HEK293 (cell line): ENCODE measurements around the gene ZSWIM6.

Experiments
- BCL11A ChIP-seq: fragments of 450-650 bp; formaldehyde crosslinking; IDR thresholded peaks from 2 replicates; pipeline ENCODE4 v1.5.1; 2016; ENCODE audit warnings: low read depth, missing biosample characterization, missing genetic modification characterization
- EGR2 ChIP-seq: fragments of 450-650 bp; formaldehyde crosslinking; IDR thresholded peaks from 2 replicates; pipeline ENCODE4 v1.5.1; 2016; ENCODE audit warnings: low read depth, missing biosample characterization, missing genetic modification characterization
- MZF1 ChIP-seq: fragments of 450-650 bp; formaldehyde crosslinking; IDR thresholded peaks from 2 replicates; pipeline ENCODE4 v1.5.1; 2017; ENCODE audit warnings: missing biosample characterization, missing genetic modification characterization, borderline replicate concordance
- RBAK ChIP-seq: fragments of 450-650 bp; formaldehyde crosslinking; IDR thresholded peaks from 2 replicates; pipeline ENCODE4 v1.5.1; 2016; ENCODE audit warnings: missing biosample characterization, missing genetic modification characterization
- SETDB1 ChIP-seq: IDR thresholded peaks from one replicate; pipeline ENCODE4 v1.6.1; 2017; ENCODE audit warnings: mild to moderate bottlenecking, low read length, moderate library complexity, mixed read lengths; ENCODE audit not compliant: insufficient read length
- SP2 ChIP-seq: fragments of 450-650 bp; formaldehyde crosslinking; IDR thresholded peaks from 2 replicates; pipeline ENCODE4 v1.5.1; 2016; ENCODE audit warnings: missing biosample characterization, missing genetic modification characterization
- ZIC2 ChIP-seq: fragments of 450-650 bp; formaldehyde crosslinking; IDR thresholded peaks from 2 replicates; pipeline ENCODE4 v1.5.1; 2016; ENCODE audit warnings: missing biosample characterization, missing genetic modification characterization
- ZNF169 ChIP-seq: fragments of 450-650 bp; formaldehyde crosslinking; IDR thresholded peaks from 2 replicates; pipeline ENCODE4 v1.5.1; 2016; ENCODE audit warnings: missing biosample characterization, missing genetic modification characterization
- ZNF175 ChIP-seq: fragments of 450-650 bp; formaldehyde crosslinking; IDR thresholded peaks from 2 replicates; pipeline ENCODE4 v1.5.1; 2016; ENCODE audit warnings: missing biosample characterization, missing genetic modification characterization
- ZNF2 ChIP-seq: fragments of 450-650 bp; formaldehyde crosslinking; IDR thresholded peaks from 2 replicates; pipeline ENCODE4 v1.5.1; 2016; ENCODE audit warnings: missing biosample characterization, missing genetic modification characterization
- ZNF37A ChIP-seq: fragments of 450-650 bp; IDR thresholded peaks from 2 replicates; pipeline ENCODE4 v1.5.1; 2018; ENCODE audit warnings: missing biosample characterization, missing genetic modification characterization
- ZNF394 ChIP-seq: fragments of 450-650 bp; formaldehyde crosslinking; IDR thresholded peaks from 2 replicates; pipeline ENCODE4 v1.5.1; 2016; ENCODE audit warnings: missing biosample characterization, missing genetic modification characterization, mild to moderate bottlenecking, moderate library complexity, borderline replicate concordance
- ZNF544 ChIP-seq: fragments of 450-650 bp; formaldehyde crosslinking; IDR thresholded peaks from 2 replicates; pipeline ENCODE4 v1.5.0; 2017; ENCODE audit warnings: missing biosample characterization, missing genetic modification characterization
- ZNF549 ChIP-seq: fragments of 450-650 bp; IDR thresholded peaks from 2 replicates; pipeline ENCODE4 v1.5.1; 2018; ENCODE audit warnings: missing biosample characterization, missing genetic modification characterization, mild to moderate bottlenecking, inconsistent platforms, moderate library complexity
- ZNF558 ChIP-seq: fragments of 450-650 bp; formaldehyde crosslinking; IDR thresholded peaks from 2 replicates; pipeline ENCODE4 v1.5.1; 2016; ENCODE audit warnings: missing biosample characterization, missing genetic modification characterization
- ZNF600 ChIP-seq: fragments of 450-650 bp; formaldehyde crosslinking; IDR thresholded peaks from 2 replicates; pipeline ENCODE4 v1.5.1; 2016; ENCODE audit warnings: missing biosample characterization, missing genetic modification characterization
- ZNF623 ChIP-seq: fragments of 450-650 bp; formaldehyde crosslinking; IDR thresholded peaks from 2 replicates; pipeline ENCODE4 v1.5.1; 2016; ENCODE audit warnings: missing biosample characterization, missing genetic modification characterization
- ZNF777 ChIP-seq: fragments of 450-650 bp; formaldehyde crosslinking; IDR thresholded peaks from 2 replicates; pipeline ENCODE4 v1.5.1; 2017; ENCODE audit warnings: missing biosample characterization, missing genetic modification characterization, borderline replicate concordance
- ZNF785 ChIP-seq: fragments of 450-650 bp; formaldehyde crosslinking; IDR thresholded peaks from 2 replicates; pipeline ENCODE4 v1.5.1; 2016; ENCODE audit warnings: missing biosample characterization, missing genetic modification characterization
- ZNF837 ChIP-seq: fragments of 450-650 bp; formaldehyde crosslinking; IDR thresholded peaks from 2 replicates; pipeline ENCODE4 v1.5.1; 2016; ENCODE audit warnings: missing biosample characterization, missing genetic modification characterization
- TF ChIP-seq, protein P1 (sequence below): fragments of 450-650 bp; formaldehyde crosslinking; optimal IDR thresholded peaks from 2 replicates; pipeline ENCODE3; 2016; ENCODE audit warnings: missing biosample characterization, mild to moderate bottlenecking, missing genetic modification characterization
- TF ChIP-seq, protein P2 (sequence below): fragments of 450-650 bp; formaldehyde crosslinking; conservative IDR thresholded peaks from 2 replicates; pipeline ENCODE4 v1.5.1; 2016; ENCODE audit warnings: low read depth, missing biosample characterization, missing genetic modification characterization
- TF ChIP-seq, protein P3 (sequence below): fragments of 450-650 bp; formaldehyde crosslinking; IDR thresholded peaks from 2 replicates; pipeline ENCODE4 v1.5.1; 2016; ENCODE audit warnings: missing biosample characterization, missing genetic modification characterization
- TF ChIP-seq, protein P4 (sequence below): fragments of 450-650 bp; formaldehyde crosslinking; IDR thresholded peaks from 2 replicates; pipeline ENCODE4 v1.5.1; 2016; ENCODE audit warnings: missing biosample characterization, missing genetic modification characterization
- TF ChIP-seq, protein P5 (sequence below): fragments of 450-650 bp; formaldehyde crosslinking; conservative IDR thresholded peaks from 2 replicates; pipeline ENCODE4 v1.5.1; 2016; ENCODE audit warnings: low read depth, missing biosample characterization, missing genetic modification characterization

ZSWIM6 gene

DNA sequence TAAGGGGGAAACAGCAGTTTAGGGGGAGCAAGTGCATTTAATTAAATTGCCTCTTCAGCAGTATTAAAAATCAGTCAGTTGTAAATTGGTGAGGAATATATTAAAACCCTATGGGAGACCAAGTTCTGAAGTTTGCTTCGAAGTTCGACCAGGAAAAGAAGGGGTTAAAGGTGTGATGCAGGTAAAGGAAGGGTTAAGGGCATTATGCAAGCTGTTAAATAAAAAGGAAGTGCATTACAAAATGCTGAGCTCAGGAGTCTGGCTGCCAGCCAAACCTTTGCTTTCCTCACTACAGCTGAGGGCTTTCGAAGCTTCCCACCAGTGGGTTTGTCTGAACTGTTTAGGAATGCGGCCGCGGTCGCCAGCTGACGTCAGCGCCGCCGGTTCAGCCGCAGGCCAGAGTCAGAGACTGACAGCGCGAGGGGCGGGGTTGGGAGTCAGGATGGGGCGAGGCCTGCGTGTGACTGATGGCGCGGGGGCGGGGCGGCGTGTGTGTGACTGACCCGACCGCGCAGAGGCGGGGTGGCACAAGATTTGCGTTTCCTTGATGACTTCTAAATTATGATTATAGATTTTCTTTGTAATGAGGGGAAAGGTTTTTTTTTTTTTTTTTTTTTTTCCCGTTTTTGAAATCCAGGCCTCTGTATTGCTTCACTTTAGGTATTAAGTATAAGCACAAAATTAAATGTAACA, 76.6 kb downstream of the ZSWIM6 start (continued):
- TF ChIP-seq ZNF558 (tag by site-specific recombination) (peak; percentile 83; the same call in 1 of the 2 replicates), ZNF37A (tag by site-specific recombination) (peak; percentile 31; the same call in 1 of the 2 replicates), RBAK (tag by site-specific recombination) (no peak), BCL11A (tag by site-specific recombination) (peak; percentile 76; the same call in 1 of the 2 replicates), MZF1 (tag by site-specific recombination) (peak; percentile 75; the same call in 1 of the 2 replicates), ZNF175 (no peak), ZNF785 (tag by site-specific recombination) (no peak), ZIC2 (tag by site-specific recombination) (peak; percentile 29; the same call in 1 of the 2 replicates), SP2 (tag by site-specific recombination) (peak; percentile 89), ZNF394 (tag by site-specific recombination) (peak; percentile 58), ZNF544 (no peak), SETDB1 (no peak), ZNF549 (tag by site-specific recombination) (no peak), ZNF837 (no peak), ZNF777 (tag by site-specific recombination) (no peak), EGR2 (tag by site-specific recombination) (peak; percentile 79), ZNF2 (tag by site-specific recombination) (peak; percentile 67), ZNF169 (tag by site-specific recombination) (no peak), ZNF623 (tag by site-specific recombination) (no peak; the same call in 1 of the 2 replicates), ZNF600 (tag by site-specific recombination) (peak; percentile 99)
- TF ChIP-seq, protein P1, sequence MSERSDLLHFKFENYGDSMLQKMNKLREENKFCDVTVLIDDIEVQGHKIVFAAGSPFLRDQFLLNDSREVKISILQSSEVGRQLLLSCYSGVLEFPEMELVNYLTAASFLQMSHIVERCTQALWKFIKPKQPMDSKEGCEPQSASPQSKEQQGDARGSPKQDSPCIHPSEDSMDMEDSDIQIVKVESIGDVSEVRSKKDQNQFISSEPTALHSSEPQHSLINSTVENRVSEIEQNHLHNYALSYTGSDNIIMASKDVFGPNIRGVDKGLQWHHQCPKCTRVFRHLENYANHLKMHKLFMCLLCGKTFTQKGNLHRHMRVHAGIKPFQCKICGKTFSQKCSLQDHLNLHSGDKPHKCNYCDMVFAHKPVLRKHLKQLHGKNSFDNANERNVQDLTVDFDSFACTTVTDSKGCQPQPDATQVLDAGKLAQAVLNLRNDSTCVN = peak; percentile 47
- TF ChIP-seq, protein P2, sequence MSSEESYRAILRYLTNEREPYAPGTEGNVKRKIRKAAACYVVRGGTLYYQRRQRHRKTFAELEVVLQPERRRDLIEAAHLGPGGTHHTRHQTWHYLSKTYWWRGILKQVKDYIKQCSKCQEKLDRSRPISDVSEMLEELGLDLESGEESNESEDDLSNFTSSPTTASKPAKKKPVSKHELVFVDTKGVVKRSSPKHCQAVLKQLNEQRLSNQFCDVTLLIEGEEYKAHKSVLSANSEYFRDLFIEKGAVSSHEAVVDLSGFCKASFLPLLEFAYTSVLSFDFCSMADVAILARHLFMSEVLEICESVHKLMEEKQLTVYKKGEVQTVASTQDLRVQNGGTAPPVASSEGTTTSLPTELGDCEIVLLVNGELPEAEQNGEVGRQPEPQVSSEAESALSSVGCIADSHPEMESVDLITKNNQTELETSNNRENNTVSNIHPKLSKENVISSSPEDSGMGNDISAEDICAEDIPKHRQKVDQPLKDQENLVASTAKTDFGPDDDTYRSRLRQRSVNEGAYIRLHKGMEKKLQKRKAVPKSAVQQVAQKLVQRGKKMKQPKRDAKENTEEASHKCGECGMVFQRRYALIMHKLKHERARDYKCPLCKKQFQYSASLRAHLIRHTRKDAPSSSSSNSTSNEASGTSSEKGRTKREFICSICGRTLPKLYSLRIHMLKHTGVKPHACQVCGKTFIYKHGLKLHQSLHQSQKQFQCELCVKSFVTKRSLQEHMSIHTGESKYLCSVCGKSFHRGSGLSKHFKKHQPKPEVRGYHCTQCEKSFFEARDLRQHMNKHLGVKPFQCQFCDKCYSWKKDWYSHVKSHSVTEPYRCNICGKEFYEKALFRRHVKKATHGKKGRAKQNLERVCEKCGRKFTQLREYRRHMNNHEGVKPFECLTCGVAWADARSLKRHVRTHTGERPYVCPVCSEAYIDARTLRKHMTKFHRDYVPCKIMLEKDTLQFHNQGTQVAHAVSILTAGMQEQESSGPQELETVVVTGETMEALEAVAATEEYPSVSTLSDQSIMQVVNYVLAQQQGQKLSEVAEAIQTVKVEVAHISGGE (tag by site-specific recombination) = 0 out of 2 replicates have a peak, but pooled peaks have one; percentile 12
- TF ChIP-seq, protein P3, sequence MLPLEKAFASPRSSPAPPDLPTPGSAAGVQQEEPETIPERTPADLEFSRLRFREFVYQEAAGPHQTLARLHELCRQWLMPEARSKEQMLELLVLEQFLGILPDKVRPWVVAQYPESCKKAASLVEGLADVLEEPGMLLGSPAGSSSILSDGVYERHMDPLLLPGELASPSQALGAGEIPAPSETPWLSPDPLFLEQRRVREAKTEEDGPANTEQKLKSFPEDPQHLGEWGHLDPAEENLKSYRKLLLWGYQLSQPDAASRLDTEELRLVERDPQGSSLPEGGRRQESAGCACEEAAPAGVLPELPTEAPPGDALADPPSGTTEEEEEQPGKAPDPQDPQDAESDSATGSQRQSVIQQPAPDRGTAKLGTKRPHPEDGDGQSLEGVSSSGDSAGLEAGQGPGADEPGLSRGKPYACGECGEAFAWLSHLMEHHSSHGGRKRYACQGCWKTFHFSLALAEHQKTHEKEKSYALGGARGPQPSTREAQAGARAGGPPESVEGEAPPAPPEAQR (tag by site-specific recombination) = 0 out of 2 replicates have a peak, but pooled peaks have one; percentile 64
- TF ChIP-seq, protein P4, sequence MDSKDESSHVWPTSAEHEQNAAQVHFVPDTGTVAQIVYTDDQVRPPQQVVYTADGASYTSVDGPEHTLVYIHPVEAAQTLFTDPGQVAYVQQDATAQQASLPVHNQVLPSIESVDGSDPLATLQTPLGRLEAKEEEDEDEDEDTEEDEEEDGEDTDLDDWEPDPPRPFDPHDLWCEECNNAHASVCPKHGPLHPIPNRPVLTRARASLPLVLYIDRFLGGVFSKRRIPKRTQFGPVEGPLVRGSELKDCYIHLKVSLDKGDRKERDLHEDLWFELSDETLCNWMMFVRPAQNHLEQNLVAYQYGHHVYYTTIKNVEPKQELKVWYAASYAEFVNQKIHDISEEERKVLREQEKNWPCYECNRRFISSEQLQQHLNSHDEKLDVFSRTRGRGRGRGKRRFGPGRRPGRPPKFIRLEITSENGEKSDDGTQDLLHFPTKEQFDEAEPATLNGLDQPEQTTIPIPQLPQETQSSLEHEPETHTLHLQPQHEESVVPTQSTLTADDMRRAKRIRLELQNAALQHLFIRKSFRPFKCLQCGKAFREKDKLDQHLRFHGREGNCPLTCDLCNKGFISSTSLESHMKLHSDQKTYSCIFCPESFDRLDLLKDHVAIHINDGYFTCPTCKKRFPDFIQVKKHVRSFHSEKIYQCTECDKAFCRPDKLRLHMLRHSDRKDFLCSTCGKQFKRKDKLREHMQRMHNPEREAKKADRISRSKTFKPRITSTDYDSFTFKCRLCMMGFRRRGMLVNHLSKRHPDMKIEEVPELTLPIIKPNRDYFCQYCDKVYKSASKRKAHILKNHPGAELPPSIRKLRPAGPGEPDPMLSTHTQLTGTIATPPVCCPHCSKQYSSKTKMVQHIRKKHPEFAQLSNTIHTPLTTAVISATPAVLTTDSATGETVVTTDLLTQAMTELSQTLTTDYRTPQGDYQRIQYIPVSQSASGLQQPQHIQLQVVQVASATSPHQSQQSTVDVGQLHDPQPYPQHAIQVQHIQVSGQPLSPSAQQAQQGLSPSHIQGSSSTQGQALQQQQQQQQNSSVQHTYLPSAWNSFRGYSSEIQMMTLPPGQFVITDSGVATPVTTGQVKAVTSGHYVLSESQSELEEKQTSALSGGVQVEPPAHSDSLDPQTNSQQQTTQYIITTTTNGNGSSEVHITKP (tag by site-specific recombination) = peak; percentile 75
- TF ChIP-seq, protein P5, sequence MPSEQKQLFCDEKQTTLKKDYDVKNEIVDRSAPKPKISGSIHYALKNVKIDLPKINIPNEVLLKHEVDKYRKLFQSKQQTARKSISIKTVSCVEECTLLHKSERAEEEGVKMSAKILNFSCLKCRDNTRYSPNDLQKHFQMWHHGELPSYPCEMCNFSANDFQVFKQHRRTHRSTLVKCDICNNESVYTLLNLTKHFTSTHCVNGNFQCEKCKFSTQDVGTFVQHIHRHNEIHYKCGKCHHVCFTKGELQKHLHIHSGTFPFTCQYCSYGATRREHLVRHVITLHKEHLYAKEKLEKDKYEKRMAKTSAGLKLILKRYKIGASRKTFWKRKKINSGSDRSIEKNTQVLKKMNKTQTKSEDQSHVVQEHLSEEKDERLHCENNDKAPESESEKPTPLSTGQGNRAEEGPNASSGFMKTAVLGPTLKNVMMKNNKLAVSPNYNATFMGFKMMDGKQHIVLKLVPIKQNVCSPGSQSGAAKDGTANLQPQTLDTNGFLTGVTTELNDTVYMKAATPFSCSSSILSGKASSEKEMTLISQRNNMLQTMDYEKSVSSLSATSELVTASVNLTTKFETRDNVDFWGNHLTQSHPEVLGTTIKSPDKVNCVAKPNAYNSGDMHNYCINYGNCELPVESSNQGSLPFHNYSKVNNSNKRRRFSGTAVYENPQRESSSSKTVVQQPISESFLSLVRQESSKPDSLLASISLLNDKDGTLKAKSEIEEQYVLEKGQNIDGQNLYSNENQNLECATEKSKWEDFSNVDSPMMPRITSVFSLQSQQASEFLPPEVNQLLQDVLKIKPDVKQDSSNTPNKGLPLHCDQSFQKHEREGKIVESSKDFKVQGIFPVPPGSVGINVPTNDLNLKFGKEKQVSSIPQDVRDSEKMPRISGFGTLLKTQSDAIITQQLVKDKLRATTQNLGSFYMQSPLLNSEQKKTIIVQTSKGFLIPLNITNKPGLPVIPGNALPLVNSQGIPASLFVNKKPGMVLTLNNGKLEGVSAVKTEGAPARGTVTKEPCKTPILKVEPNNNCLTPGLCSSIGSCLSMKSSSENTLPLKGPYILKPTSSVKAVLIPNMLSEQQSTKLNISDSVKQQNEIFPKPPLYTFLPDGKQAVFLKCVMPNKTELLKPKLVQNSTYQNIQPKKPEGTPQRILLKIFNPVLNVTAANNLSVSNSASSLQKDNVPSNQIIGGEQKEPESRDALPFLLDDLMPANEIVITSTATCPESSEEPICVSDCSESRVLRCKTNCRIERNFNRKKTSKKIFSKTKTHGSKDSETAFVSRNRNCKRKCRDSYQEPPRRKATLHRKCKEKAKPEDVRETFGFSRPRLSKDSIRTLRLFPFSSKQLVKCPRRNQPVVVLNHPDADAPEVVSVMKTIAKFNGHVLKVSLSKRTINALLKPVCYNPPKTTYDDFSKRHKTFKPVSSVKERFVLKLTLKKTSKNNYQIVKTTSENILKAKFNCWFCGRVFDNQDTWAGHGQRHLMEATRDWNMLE (tag by site-specific recombination) = peak; percentile 31; the same call in 1 of the 2 replicates
